ENCODE measurements around the gene CFAP100. TPM values are rescaled to one million over a fixed set of nuclear protein-coding genes. Genes with fewer than 3 reads are reported as not detected.

Gene CFAP100
- total and polyA plus RNA-seq, 2 of the 4 experiments (the other 2 are of a cell fraction), result not detected

DNA sequence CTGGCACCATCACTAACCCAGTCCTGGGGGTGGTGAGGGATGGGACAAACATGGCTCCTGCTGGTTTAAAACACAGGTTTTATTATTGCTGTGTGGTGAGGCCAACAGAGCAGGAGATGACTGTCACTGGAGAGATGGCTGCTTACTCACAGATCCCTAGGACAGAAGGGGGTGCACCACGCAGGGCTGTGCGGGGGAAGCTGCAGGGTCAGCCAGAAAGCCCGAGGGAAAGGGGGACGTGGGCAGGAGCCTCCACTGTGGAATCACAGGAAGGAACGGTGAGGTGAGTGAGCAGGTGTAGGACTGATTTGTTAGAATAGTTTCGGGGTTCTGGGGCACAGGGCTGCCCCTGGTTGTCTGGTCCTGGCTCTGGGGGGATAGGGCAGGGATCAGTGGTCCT, 7.5 kb downstream of the CFAP100 start:
- BruUV-seq (replicated peaks), result no TSS peak
- no peaks in the 10 kb centered on the region for H3K9me3 ChIP-seq (ENCODE audit: control insufficient read depth, insufficient read depth, low read length)
- WGBS, 2 experiments (ENCODE audit: extremely low coverage in 2 of 2, insufficient read length in 1 of 2), result no CpG with 5 or more reads among the region's 6 CpGs
- no peak overlapping the region for H3K4ac ChIP-seq (ENCODE audit: low read depth, low read length)
- H3K27me3 ChIP-seq (ENCODE audit: control insufficient read depth, insufficient read depth, low read length), result peaks cover 13% of the 10 kb centered on the region
- no peak overlapping the region for H4K91ac ChIP-seq (ENCODE audit: insufficient read depth, low read depth, low read length)
- H2AK9ac ChIP-seq (replicated peaks; ENCODE audit: low read depth, low read length, poor library complexity), result no peak overlapping the region
- in situ Hi-C loops (cut with MboI; ENCODE audit: low sequenced_read_pairs) (no loop called here), intact Hi-C loops (cut with micrococcal nuclease) (no loop called here), dilution Hi-C loops (cut with HindIII; ENCODE audit: low sequenced_read_pairs, unreplicated experiment) (no loop called here)
- H3K4me3 ChIP-seq (ENCODE audit: insufficient read depth, low read depth, low read length), result no peak overlapping the region
- H3K56ac ChIP-seq (ENCODE audit: extremely low read depth, insufficient read depth, low read length), result no peak overlapping the region
- H2AK5ac ChIP-seq (ENCODE audit: low read depth, low read length), result no peak overlapping the region
- ATAC-seq (ENCODE audit: low read depth) (no peak), DNase-seq (no peak)
- no peak overlapping the region for H2BK5ac ChIP-seq (ENCODE audit: low read depth, low read length, poor library complexity, severe bottlenecking)
- H3K9me1 ChIP-seq (ENCODE audit: insufficient read depth, low read length), result no peaks in the 10 kb centered on the region; the same call in 1 of the 2 replicates
- H2BK20ac ChIP-seq (ENCODE audit: low read depth, low read length), result no peak overlapping the region
- no peak overlapping the region for H3K4me2 ChIP-seq (ENCODE audit: low read depth, low read length)
- no peak overlapping the region for H2AFZ ChIP-seq (replicated peaks; ENCODE audit: low read length, poor library complexity)
- H3K14ac ChIP-seq (replicated peaks; ENCODE audit: low read depth, low read length), result no peak overlapping the region
- no peak overlapping the region for H3K27ac ChIP-seq (ENCODE audit: insufficient read depth, low read length)
- ChIA-PET CTCF (no interaction called here), POLR2A (ENCODE audit: unreplicated experiment) (no interaction called here)
- H3K18ac ChIP-seq (ENCODE audit: low read depth, low read length), result no peak overlapping the region
- no peak overlapping the region for H4K5ac ChIP-seq (ENCODE audit: low read depth, low read length)
- H3K9ac ChIP-seq (ENCODE audit: low read depth, low read length), result no peak overlapping the region
- H3K4me1 ChIP-seq (ENCODE audit: control insufficient read depth, insufficient read depth, low read length), result no peaks in the 10 kb centered on the region
- H4K20me1 ChIP-seq (ENCODE audit: insufficient read depth, low read length), result no peaks in the 10 kb centered on the region
- no peaks in the 10 kb centered on the region for H3K79me1 ChIP-seq (ENCODE audit: low read depth in 1 of 2, low read length in 2 of 2)
- H4K8ac ChIP-seq (ENCODE audit: low read depth in 2 of 2, low read length in 2 of 2), result no peak overlapping the region
- TF ChIP-seq RAD21 (IDR thresholded peaks at IDR 0.05; ENCODE audit: low read length) (no peak), MAZ (IDR thresholded peaks at IDR 0.05; ENCODE audit: borderline replicate concordance, low read depth, low read length) (no peak), FOS (IDR thresholded peaks at IDR 0.05; ENCODE audit: low read depth, low read length) (no peak), RCOR1 (IDR thresholded peaks at IDR 0.05; ENCODE audit: insufficient replicate concordance, low read length) (no peak)
- no peak overlapping the region for H3K23ac ChIP-seq (ENCODE audit: low read depth, low read length)
- no peaks in the 10 kb centered on the region for H3K36me3 ChIP-seq (ENCODE audit: control insufficient read depth, insufficient read depth, low read length)
- no peak overlapping the region for H2BK120ac ChIP-seq (ENCODE audit: low read depth, low read length)
- no peak overlapping the region for H2BK15ac ChIP-seq (ENCODE audit: low read depth, low read length)
